ENCODE data around the gene PRKAG2.

GRCh38 chr7:151830121-151830830 lies 46.6 kb downstream of the PRKAG2 start:
- no peak for TF ChIP-seq CTCF (conservative IDR thresholded peaks at IDR 0.05; ENCODE audit: low read length)
- no peak for TF ChIP-seq EZH2phosphoT487 (IDR thresholded peaks at IDR 0.05; ENCODE audit: borderline replicate concordance)
